Mammary epithelial cell (primary cell): ENCODE results near the gene HIVEP3.

ENCODE experiments used
- CTCF ChIP-seq, 2 donors: IDR thresholded peaks in 1 of 2; conservative IDR thresholded peaks in 1 of 2; 2 replicates each; pipeline ENCODE4 v1.5.1; 2011 to 2012; ENCODE audit warnings: inconsistent platforms in 2 of 2, low read length in 2 of 2, mild to moderate bottlenecking in 2 of 2, control low read depth in 1 of 2, low read depth in 1 of 2; ENCODE audit not compliant: insufficient read depth in 1 of 2; ENCODE audit errors: extremely low read depth in 1 of 2
- EZH2 ChIP-seq: IDR thresholded peaks from 2 replicates; pipeline ENCODE4 v1.6.1; 2012; ENCODE audit warnings: low read length, inconsistent platforms, borderline replicate concordance

GRCh38 chr1:41673806-41674205, 244.9 kb downstream of the HIVEP3 start:
- no peak for TF ChIP-seq CTCF (conservative IDR thresholded peaks at IDR 0.05 in 1 of 2, IDR thresholded peaks at IDR 0.05 in 1 of 2; ENCODE audit: extremely low read depth in 1 of 2, insufficient read depth in 1 of 2, low read depth in 1 of 2, low read length in 2 of 2)
- no peak for TF ChIP-seq EZH2
